PC-9 (cell line): Measurements from ENCODE around the gene CPT1C.

ENCODE experiments used
- CTCF ChIP-seq: fragments of 200-600 bp; sonication (generic); conservative IDR thresholded peaks from 2 replicates; pipeline ENCODE4 v1.6.1; 2017; ENCODE audit warnings: mixed run types, antibody characterized with exemption, mild to moderate bottlenecking, moderate library complexity
- EZH2 ChIP-seq: fragments of 200-600 bp; sonication (generic); IDR thresholded peaks from 2 replicates; pipeline ENCODE4 v1.8.0; 2017; ENCODE audit warnings: antibody characterized with exemption, low read depth

- no peak for TF ChIP-seq CTCF
- TF ChIP-seq EZH2: no peak
Observed at GRCh38 chr19:49642492-49643035, 48.4 kb upstream of the CPT1C start.
